K562 (cell line): ENCODE measurements around the gene LATS2. TPM values are rescaled to one million over a fixed set of nuclear protein-coding genes. Genes with fewer than 3 reads are reported as not detected.

Experiments used
- ATAC-seq: fragments of 200-7000 bp; cut with Tn5 transposase; 3 replicates; pipeline ENCODE4 v1.9.1; 2020; ENCODE audit warnings: moderate library complexity
- BruUV-seq: library from RNA; stranded (reverse); fragments of 400-500 nt; replicated peaks from 2 replicates; lab custom pipeline; 2021; lab: Mats Ljungman, UMichigan
- CTCF ChIA-PET: fragments of 300-600 bp; formaldehyde crosslinking; extraction: SDS; loops from one replicate; lab custom pipeline; 2021; ENCODE audit warnings: low intra/inter-chr PET ratio; lab: Yijun Ruan, JAX
- POLR2A ChIA-PET: fragments of 300-600, 350-650 bp; sonication (Branson Sonifier 250); formaldehyde crosslinking; extraction: SDS; loops from one replicate; lab custom pipeline; 2021; ENCODE audit warnings: antibody characterized with exemption, inconsistent platforms; lab: Yijun Ruan, JAX
- DNase-seq, 4 experiments: peaks; one replicate each; pipeline versions ENCODE4 v3.0.0 to v3.0.0-alpha.2; 2011 to 2018; ENCODE audit warnings: low spot score in 3 of 4, mixed read lengths in 3 of 4; ENCODE audit errors: extremely low read depth in 1 of 4
- FAIRE-seq: peaks from 2 replicates; lab custom pipeline; 2011; peaks lifted over from hg19 to GRCh38; lab: Jason Lieb, UNC
- H2AFZ ChIP-seq: 2 replicates; pipeline ENCODE4 v1.6.0; 2011; ENCODE audit warnings: low read depth, low read length, control low read depth, inconsistent platforms
- H3K27ac ChIP-seq: fragments of 200-600 bp; 3 replicates; pipeline ENCODE4 v1.8.0; 2011; ENCODE audit warnings: low read depth, mild to moderate bottlenecking, control low read depth, inconsistent platforms, low read length, moderate library complexity, mixed read lengths; ENCODE audit errors: extremely low read depth
- H3K27me3 ChIP-seq, 2 experiments: fragments of 300-600 bp in 1 of 2; 2 replicates in 1 of 2; 3 replicates in 1 of 2; pipeline versions ENCODE4 v1.6.0 to v1.8.0; 2011; ENCODE audit warnings: inconsistent platforms in 2 of 2, low read length in 2 of 2, mild to moderate bottlenecking in 1 of 2, mixed read lengths in 1 of 2, moderate library complexity in 1 of 2; ENCODE audit not compliant: control insufficient read depth in 2 of 2, insufficient read depth in 2 of 2
- H3K36me3 ChIP-seq: fragments of 300-600 bp; 3 replicates; pipeline ENCODE4 v1.8.0; 2011; ENCODE audit warnings: mild to moderate bottlenecking, low read length, inconsistent platforms; ENCODE audit not compliant: control insufficient read depth, insufficient read depth
- H3K4me1 ChIP-seq, 2 experiments: fragments of 200-600 bp in 1 of 2; replicated peaks in 1 of 2; 2 replicates in 1 of 2; 3 replicates in 1 of 2; pipeline versions ENCODE4 v1.5.1 to v1.8.0; 2011; ENCODE audit warnings: inconsistent platforms in 2 of 2, low read length in 2 of 2, mild to moderate bottlenecking in 1 of 2, mixed read lengths in 1 of 2, moderate library complexity in 1 of 2; ENCODE audit not compliant: control insufficient read depth in 2 of 2, insufficient read depth in 2 of 2
- H3K4me2 ChIP-seq: 2 replicates; pipeline ENCODE4 v1.6.1; 2011; ENCODE audit warnings: low read length, control low read depth, inconsistent platforms, mixed read lengths; ENCODE audit not compliant: insufficient read depth
- H3K4me3 ChIP-seq: fragments of 200-600 bp; sonication (generic), shearing (Covaris generic); 2 replicates; pipeline ENCODE4 v1.5.1; 2016; ENCODE audit warnings: control low read depth, inconsistent platforms
- H3K79me2 ChIP-seq: fragments of 200-600 bp; 3 replicates; pipeline ENCODE4 v1.8.0; 2011; ENCODE audit warnings: low read length, inconsistent platforms; ENCODE audit not compliant: control insufficient read depth, insufficient read depth
- H3K9ac ChIP-seq, 2 experiments: 2 replicates each; pipeline versions ENCODE4 v1.6.0 to v1.6.1; 2011; ENCODE audit warnings: low read depth in 2 of 2, low read length in 2 of 2, control low read depth in 1 of 2, inconsistent platforms in 1 of 2, mild to moderate bottlenecking in 1 of 2, mixed read lengths in 1 of 2; ENCODE audit not compliant: insufficient read depth in 1 of 2
- H3K9me1 ChIP-seq: one replicate; pipeline ENCODE4 v1.6.0; 2011; ENCODE audit warnings: inconsistent platforms, mild to moderate bottlenecking, low read length, moderate library complexity; ENCODE audit not compliant: control insufficient read depth, insufficient read depth
- H3K9me3 ChIP-seq: replicated peaks from 2 replicates; pipeline ENCODE4 v1.5.1; 2011; ENCODE audit warnings: low read depth, low read length, inconsistent platforms; ENCODE audit not compliant: control insufficient read depth, insufficient read depth
- H4K20me1 ChIP-seq: replicated peaks from 2 replicates; pipeline ENCODE4 v1.6.1; 2011; ENCODE audit warnings: low read length, inconsistent platforms, mixed read lengths; ENCODE audit not compliant: control insufficient read depth, insufficient read depth
- ARHGAP35 ChIP-seq: fragments of 450-650 bp; IDR thresholded peaks from 2 replicates; pipeline ENCODE4 v1.6.1; 2018; ENCODE audit not compliant: partially characterized antibody
- CUX1 ChIP-seq: fragments of 200-800 bp; sonication (Bioruptor generic); IDR thresholded peaks from 2 replicates; pipeline ENCODE4 v1.6.1; 2016; ENCODE audit warnings: missing genetic modification characterization, missing compliant biosample characterization
- EGR1 ChIP-seq: fragments of 450-650 bp; conservative IDR thresholded peaks from 2 replicates; pipeline ENCODE4 v1.6.1; 2017; ENCODE audit warnings: mild to moderate bottlenecking
- ELK1 ChIP-seq: sonication (generic); formaldehyde crosslinking; IDR thresholded peaks from 2 replicates; pipeline ENCODE4 v1.8.1; 2022; ENCODE audit warnings: missing genetic modification reagents
- GTF2B ChIP-seq: IDR thresholded peaks from 2 replicates; pipeline ENCODE4 v1.6.1; 2011; ENCODE audit not compliant: insufficient read length; ENCODE audit errors: extremely low read depth
- KLF10 ChIP-seq: fragments of 250-450 bp; sonication (Bioruptor Pico); IDR thresholded peaks from 2 replicates; pipeline ENCODE4 v1.6.1; 2021; ENCODE audit warnings: matching md5 sums
- NCOA4 ChIP-seq: fragments of 450-650 bp; IDR thresholded peaks from 2 replicates; pipeline ENCODE4 v1.6.1; 2018; ENCODE audit warnings: mild to moderate bottlenecking; ENCODE audit not compliant: partially characterized antibody
- SMC3 ChIP-seq: conservative IDR thresholded peaks from 2 replicates; pipeline ENCODE4 v1.6.1; 2011; ENCODE audit warnings: low read depth, low read length, improper control_type of control experiment; ENCODE audit not compliant: insufficient read depth
- SUPT5H ChIP-seq: fragments of 450-650 bp; IDR thresholded peaks from 2 replicates; pipeline ENCODE4 v1.6.1; 2016
- ZNF436 ChIP-seq: fragments of 250-450, 450-650 bp; sonication (Bioruptor Pico); formaldehyde crosslinking; IDR thresholded peaks from 2 replicates; pipeline ENCODE4 v1.7.0; 2020; ENCODE audit warnings: mild to moderate bottlenecking
- WGBS: fragments of 100-300 bp; shearing (Covaris generic); methylation state at CpG from one replicate; pipeline ENCODE4 v1.1.6; 2016; ENCODE audit warnings: low coverage, mixed read lengths; ENCODE audit not compliant: insufficient coverage; ENCODE audit errors: missing lambda C conversion rate; 5-methylcytosine and 5-hydroxymethylcytosine counted together
- in situ Hi-C: fragments of 300-500 bp; cut with MboI; formaldehyde crosslinking; loops from 4 replicates; pipeline ENCODE4 v1.15.0; 2018; ENCODE audit warnings: inconsistent platforms, mixed read lengths
- intact Hi-C: fragments of 100-400 bp; cut with micrococcal nuclease; formaldehyde crosslinking; loops from 2 replicates; pipeline ENCODE4 v1.14.2; 2022
- polyA plus RNA-seq, 8 experiments: library from polyadenylated mRNA; depleted of rRNA in 4 of 8; stranded (reverse) in 5 of 8; unstranded in 3 of 8; fragments of >200 nt; fragmentation: Nextera tagmentation in 2 of 8; fragmentation: Illumina TruSeq in 1 of 8; extraction: Ambion mirVana in 2 of 8; extraction: Trizol in 1 of 8; gene quantifications; 2 replicates each; pipeline versions ENCODE4 v1.2.1 to v1.2.3, GENCODE V29; 2011 to 2014; ENCODE audit warnings: inconsistent platforms in 1 of 8, missing spikeins in 1 of 8
- total RNA-seq, 7 experiments: library from RNA; depleted of rRNA in 6 of 7; stranded (reverse); fragments of >200 nt in 6 of 7; fragmentation: Illumina TruSeq in 2 of 7; extraction: Trizol in 2 of 7; gene quantifications; 2 replicates each; pipeline versions ENCODE4 v1.2.1 to v1.2.3, GENCODE V29; 2011 to 2021; ENCODE audit warnings: low replicate concordance in 1 of 7

The LATS2 gene
- total and polyA plus RNA-seq, 9 of the 15 experiments (the other 6 are each of a cell fraction or from before 2014, with no cell fraction given) = 0.18 to 3.7 (median 0.76) TPM

GRCh38 chr13:20988033-20988908 lies 73.1 kb downstream of the LATS2 start:
- FAIRE-seq (no peak), ATAC-seq (no peak), DNase-seq (no peak)
- Histone ChIP-seq H3K4me2 (no peak overlapping the region), H3K4me1 (peaks cover 2 to 7% of the 10 kb centered on the region in 2 experiments; a peak in 4 of 5 replicates), H3K79me2 (no peaks in the 10 kb centered on the region), H3K9me1 (no peaks in the 10 kb centered on the region), H4K20me1 (no peaks in the 10 kb centered on the region), H3K27ac (no peak overlapping the region), H3K36me3 (no peaks in the 10 kb centered on the region), H2AFZ (no peak overlapping the region), H3K9ac (no peak overlapping the region), H3K27me3 (no peaks in the 10 kb centered on the region), H3K9me3 (no peaks in the 10 kb centered on the region), H3K4me3 (no peak overlapping the region)
- TF ChIP-seq KLF10 (no peak), GTF2B (no peak), ZNF436 (no peak), ARHGAP35 (no peak), ELK1 (no peak), NCOA4 (no peak), CUX1 (CRISPR knock-in tag) (no peak), SUPT5H (no peak), EGR1 (no peak), SMC3 (no peak)
- BruUV-seq = no TSS peak
- intact Hi-C loops = no loop called here
- in situ Hi-C loops = no loop called here
- WGBS = 86% methylated on average over 17 of the region's 87 CpGs
- POLR2A ChIA-PET = no interaction called here
- CTCF ChIA-PET = no interaction called here
